SHP77 treated with DMSO at 0.1 percent for 48 hours (cell line): ENCODE data around the gene DNMT1.
"Not testable (repeated sequence)": the region's sequence is repeated elsewhere in the genome, so short reads cannot be mapped to it uniquely, and the experiment has no call there.

Source experiments
- DNase-seq: peaks from one replicate; lab custom pipeline; 2025; lab: John Stamatoyannopoulos, UW

DNMT1 gene

GRCh38 chr19:10220695-10221094 lies 25.9 kb upstream of the DNMT1 start:
- DNase-seq: no peak

- DNase-seq: no peak
Observed at GRCh38 chr19:10219678-10220077, 24.9 kb upstream of the DNMT1 start.

GRCh38 chr19:10217085-10217484 lies 22.3 kb upstream of the DNMT1 start:
- DNase-seq: no peak

- no peak for DNase-seq
Observed at GRCh38 chr19:10214784-10215183, 20.0 kb upstream of the DNMT1 start.

DNA sequence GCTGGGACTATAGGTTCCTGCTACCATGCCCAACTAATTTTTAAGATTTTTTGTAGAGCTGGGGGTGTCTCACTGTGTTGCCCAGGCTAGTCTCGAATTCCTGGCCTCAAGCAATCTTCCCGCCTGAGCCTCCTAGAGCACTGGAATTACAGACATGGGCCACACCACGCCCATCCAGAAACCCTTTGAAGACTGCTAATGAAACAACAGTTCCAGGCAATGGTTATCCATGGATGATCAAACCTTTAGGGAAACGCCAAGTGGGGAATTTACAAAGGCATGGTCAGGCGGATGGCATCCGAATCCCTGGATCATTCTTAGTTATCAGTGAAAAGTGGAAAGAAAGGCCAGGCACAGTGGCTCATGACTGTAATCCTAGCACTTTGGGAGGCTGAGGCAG lies 16.9 kb upstream of the DNMT1 start:
- DNase-seq: no peak

DNA sequence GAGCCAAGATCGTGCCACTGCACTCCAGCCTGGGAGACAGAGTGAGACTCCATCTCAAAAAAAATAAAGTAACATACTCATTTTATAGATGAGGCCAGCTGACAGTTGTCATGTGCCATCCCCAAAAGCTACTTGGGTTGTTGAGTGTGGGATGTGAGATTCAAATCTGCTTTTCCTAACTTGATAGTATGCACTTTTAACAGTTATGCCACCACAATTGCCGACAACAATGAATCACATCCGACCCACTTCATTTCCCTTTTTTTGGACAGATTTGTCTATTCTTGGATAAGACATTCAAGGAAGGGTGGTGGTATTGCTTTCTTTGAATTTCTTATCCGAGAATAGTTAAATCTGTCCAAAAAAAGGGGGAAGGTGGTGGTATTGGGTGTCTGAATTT lies 16.3 kb upstream of the DNMT1 start:
- DNase-seq: no peak

GRCh38 chr19:10209315-10209714 lies 14.6 kb upstream of the DNMT1 start:
- no peak for DNase-seq

DNA sequence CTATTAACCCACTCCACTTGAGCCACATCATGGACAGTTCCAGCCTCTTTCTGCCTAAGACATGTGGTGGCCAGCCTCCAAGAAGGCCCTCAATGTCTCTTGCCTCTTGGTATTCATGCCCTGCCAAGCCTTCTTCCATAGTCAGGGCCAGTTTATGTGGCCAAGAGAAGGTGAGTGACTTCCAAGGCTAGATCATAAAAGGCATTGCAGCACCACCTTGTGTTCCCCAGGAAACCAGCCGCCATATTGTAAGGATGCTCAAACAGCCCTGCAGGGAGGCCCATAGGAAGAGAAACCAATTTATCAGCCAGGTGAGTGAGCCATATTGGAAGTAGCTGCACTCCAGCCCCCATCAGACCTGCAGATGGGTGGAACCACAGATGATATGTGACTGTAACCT lies 12.3 kb upstream of the DNMT1 start:
- DNase-seq: no peak

DNA sequence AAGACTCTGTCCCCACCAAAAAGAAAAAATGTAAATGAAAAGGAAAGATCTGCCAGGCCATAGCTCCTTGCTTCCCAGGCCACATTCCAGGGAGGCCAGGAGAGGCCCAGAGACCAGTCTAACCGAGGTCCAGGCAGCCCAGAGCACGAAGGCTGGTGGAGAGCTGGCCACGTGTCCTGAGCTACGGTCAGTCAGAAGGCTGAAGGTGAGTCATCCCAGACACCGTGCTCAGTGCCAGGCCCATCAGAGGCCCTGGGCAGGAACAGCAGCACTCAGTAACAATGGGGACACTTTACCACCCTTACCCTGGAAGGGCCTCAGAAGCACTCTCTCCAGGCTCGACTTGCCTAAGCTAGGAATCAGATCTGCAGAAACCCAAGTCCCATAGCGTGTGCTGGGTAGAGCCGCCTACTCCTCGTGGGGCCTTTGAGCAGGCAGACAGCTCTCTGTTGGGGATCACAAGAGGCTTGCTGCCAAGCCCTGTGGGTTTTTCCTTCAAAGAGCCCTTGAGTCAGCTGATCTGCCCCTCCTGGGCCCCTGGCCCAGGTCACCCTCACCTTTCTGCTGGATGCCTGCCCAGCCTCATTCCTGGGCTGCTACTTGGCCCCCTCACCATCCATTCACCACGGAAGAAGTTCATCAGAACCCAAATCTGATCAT lies 11.6 kb upstream of the DNMT1 start:
- no peak for DNase-seq

- DNase-seq: no peak
Observed at GRCh38 chr19:10205636-10206035, 10.9 kb upstream of the DNMT1 start.

GRCh38 chr19:10203686-10204085 lies 8.9 kb upstream of the DNMT1 start:
- DNase-seq: no peak

DNA sequence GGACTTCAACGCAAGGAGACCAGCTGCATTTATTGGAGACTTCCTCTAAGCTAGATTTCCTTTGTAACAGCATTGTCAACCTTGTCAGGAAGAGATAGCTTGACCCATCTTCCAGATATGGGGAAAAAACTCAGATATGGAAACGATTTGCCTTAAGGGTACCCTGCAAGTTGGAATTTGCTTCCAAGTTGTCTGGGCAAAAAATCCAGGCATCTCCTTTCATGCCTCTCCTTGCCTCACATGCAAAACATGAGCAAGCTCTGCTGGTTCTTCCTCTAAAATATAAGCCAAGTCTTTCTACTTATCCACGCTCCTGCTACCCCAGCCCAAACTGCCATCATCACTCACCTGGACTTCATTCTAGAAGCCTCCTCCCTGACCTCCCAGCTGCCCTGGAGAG lies 6.4 kb upstream of the DNMT1 start:
- no peak for DNase-seq

DNA sequence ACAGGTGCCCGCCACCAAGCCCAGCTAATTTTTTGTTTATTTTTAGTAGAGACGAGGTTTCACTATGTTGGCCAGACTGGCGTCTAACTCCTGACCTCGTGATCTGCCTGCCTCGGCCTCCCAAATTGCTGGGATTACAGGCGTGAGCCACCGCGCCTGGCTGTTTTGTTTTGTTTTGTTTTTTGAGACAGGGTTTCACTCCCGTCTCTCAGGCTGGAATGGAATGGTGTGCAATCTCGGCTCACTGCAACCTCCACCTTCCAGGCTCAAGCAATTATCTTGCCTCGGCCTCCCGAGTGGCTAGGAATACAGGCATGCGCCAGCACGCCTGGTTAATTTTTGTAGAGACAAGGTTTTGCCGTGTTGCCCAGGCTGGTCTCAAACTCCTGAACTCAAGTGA lies 5.3 kb upstream of the DNMT1 start:
- not testable (repeated sequence) for DNase-seq

GRCh38 chr19:10198889-10199644 lies 4.3 kb upstream of the DNMT1 start:
- DNase-seq: not testable (repeated sequence)

DNA sequence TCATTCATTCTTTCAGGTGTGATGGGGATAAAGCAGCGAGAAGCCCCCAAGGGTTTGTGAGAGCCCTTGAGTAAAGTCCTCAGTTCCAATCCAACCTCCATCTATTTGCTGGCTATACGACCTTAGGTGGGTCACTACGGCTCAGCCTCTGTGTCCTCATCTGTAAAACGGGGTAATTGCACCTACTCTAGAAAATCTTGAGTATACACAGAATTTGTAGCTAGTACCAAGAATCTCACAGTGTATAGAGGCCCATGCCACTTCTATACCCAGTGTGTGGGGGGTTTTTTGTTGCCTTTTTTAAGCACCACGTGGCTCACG lies 406 bp upstream of the DNMT1 start:
- DNase-seq: no peak

DNA sequence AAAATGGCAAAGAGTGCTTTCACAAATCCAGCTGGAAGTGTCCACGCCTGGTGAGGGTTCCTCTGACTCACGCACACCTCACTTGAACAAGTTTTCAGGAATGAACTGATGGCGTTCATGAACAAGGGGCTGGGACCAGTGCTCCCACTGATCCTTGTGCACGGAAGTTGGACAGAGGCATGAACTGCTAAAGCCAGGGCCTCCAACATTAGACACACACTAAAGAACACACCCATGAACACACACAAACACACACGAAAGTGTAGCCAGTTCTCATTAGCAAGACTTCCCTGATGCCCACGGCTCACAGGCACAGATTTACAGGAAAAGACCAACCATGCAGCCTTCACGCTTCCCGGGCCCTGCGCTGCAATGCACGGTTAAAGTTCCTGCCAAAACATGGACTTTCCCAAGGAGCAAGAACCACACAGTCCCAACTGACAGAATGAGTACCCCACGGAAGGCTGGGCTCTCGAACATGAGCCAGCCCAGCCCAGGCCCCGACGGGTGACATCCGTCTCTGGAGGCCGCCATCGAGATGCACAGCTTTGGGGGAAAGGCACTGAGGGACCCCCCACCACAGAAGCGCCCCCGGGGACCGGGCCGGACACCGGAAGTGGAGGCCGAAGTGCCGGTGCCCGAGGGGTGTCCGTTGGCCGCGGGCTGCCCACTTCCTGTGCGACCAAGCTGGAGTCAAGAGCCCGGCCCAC lies 808 bp downstream of the DNMT1 start:
- no peak for DNase-seq

DNA sequence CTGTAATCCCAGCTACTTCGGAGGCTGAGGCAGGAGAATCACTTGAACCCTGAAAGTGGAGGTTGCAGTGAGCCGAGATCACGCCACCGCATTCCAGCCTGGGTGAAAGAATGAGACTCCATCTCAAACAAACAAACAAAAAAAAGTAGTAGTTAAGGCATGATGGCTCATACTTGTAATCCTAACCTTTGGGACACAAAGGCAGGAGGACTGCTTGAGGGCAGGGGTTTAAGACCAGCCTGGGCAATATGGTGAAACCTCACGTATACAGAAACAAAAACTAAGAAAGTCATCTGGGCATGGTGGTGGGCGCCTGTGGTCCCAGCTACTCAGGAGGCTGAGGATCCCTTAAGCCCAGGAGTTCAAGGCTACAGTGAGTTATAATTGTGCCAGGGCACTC lies 1.8 kb downstream of the DNMT1 start:
- DNase-seq: no peak

DNA sequence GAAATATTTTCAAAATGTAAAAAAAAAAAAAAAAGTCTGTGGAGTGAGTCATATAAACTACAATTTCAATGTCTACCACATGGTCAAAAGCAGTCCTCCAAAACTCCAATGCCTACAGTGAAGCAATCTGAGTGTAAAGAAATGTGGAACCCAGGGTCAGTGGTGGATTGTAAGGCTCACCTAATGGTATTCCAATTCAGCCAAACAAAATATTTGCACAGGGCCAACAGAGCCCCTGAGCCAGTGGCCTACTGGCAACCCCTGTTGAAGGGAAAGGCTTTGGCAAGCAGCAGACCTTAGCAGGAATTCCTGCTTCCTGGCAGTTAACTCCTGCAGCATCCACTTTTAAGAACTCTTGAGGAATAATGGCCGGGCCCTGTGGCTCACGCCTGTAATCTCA lies 3.4 kb downstream of the DNMT1 start:
- no peak for DNase-seq

- no peak for DNase-seq
Observed at GRCh38 chr19:10190026-10190425, 4.7 kb downstream of the DNMT1 start.

DNA sequence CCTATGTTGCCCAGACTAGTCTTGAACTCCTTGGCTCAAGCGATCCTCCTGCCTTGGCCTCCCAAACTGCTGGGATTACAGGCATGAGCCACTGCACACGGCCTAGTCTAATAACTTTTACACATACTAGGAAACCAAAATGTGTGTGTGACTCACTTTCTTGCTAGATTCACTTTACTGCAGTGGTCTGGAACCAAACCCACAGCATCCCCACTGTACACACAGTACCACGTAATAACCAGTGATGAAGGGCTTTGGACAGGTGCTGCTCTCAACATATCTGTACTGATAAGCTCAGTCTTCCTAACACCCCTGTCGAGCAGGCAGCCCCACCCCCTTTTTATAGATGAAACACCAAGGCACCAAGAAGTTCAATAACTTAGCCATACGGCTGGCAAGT lies 5.1 kb downstream of the DNMT1 start:
- no peak for DNase-seq

GRCh38 chr19:10187315-10187714 lies 7.4 kb downstream of the DNMT1 start:
- no peak for DNase-seq

- no peak for DNase-seq
Observed at GRCh38 chr19:10184636-10185035, 10.1 kb downstream of the DNMT1 start.

DNA sequence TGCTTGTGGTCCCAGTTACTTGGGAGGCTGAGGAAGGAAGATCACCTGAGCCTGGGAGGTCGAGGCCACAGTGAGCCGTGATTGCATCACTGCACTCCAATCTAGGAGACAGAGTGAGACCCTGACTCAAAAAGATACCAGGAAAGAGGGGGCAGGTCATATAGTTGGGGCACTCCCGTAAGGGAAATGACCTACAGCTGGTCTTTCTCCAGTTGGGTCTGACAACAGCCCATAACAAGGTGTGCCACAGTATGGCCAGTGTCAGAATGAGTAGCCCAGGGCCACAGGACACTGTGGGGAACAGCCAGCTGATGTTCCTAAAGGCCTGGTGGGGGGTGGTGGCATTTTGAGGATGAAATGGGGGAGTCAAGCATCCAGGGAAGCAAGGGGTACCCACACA lies 10.8 kb downstream of the DNMT1 start:
- DNase-seq: no peak
